Central memory CD8-positive, alpha-beta T cell (primary cell): ENCODE measurements around the gene MEIOC.
"Not testable (repeated sequence)": the region's sequence is repeated elsewhere in the genome, so short reads cannot be mapped to it uniquely, and the experiment has no call there.

ENCODE experiments used
- ATAC-seq: fragments of 150-1000 bp; cut with Tn5 transposase; replicated peaks from 2 replicates; pipeline ENCODE4 v1.10.0; 2022; ENCODE audit warnings: mild to moderate bottlenecking, moderate FRiP score, moderate number of reproducible peaks; ENCODE audit not compliant: poor library complexity, severe bottlenecking; ENCODE audit errors: extremely low read depth
- DNase-seq, 2 donors: peaks; one replicate each; pipeline ENCODE4 v3.0.0; 2021; ENCODE audit warnings: low spot score in 2 of 2
- H3K27ac Mint-ChIP-seq: one replicate; pipeline ENCODE4 v1.8.0; 2022; ENCODE audit warnings: low read depth, mild to moderate bottlenecking, moderate library complexity, mixed read lengths
- H3K27me3 Mint-ChIP-seq: one replicate; pipeline ENCODE4 v1.8.0; 2022; ENCODE audit warnings: mixed read lengths
- H3K36me3 Mint-ChIP-seq: one replicate; pipeline ENCODE4 v1.8.0; 2022; ENCODE audit warnings: mild to moderate bottlenecking, moderate library complexity, mixed read lengths; ENCODE audit not compliant: insufficient read depth
- H3K4me1 Mint-ChIP-seq: one replicate; pipeline ENCODE4 v1.8.0; 2022; ENCODE audit warnings: mixed read lengths
- H3K4me3 Mint-ChIP-seq: one replicate; pipeline ENCODE4 v1.8.0; 2022; ENCODE audit warnings: mild to moderate bottlenecking, moderate library complexity, mixed read lengths
- H3K9me3 Mint-ChIP-seq: one replicate; pipeline ENCODE4 v1.8.0; 2022; ENCODE audit warnings: mixed read lengths

MEIOC gene

GRCh38 chr17:44653954-44654353 lies 2.3 kb upstream of the MEIOC start:
- no peak overlapping the region for H3K27ac Mint-ChIP-seq
- DNase-seq = no peak
- H3K4me3 Mint-ChIP-seq = no peak overlapping the region
- peaks cover 58% of the 10 kb centered on the region for H3K27me3 Mint-ChIP-seq
- no peaks in the 10 kb centered on the region for H3K9me3 Mint-ChIP-seq
- peaks cover 2% of the 10 kb centered on the region for H3K36me3 Mint-ChIP-seq
- no peak for ATAC-seq
- H3K4me1 Mint-ChIP-seq = peaks cover 5% of the 10 kb centered on the region

GRCh38 chr17:44661835-44662234 lies 5.6 kb downstream of the MEIOC start:
- DNase-seq (no peak), ATAC-seq (no peak)
- Mint-ChIP-seq H3K9me3 (no peaks in the 10 kb centered on the region), H3K4me1 (peaks cover 4% of the 10 kb centered on the region), H3K4me3 (no peak overlapping the region), H3K36me3 (no peaks in the 10 kb centered on the region), H3K27me3 (peaks cover 26% of the 10 kb centered on the region), H3K27ac (no peak overlapping the region)

GRCh38 chr17:44663095-44663494 lies 6.8 kb downstream of the MEIOC start:
- Mint-ChIP-seq H3K4me3 (no peak overlapping the region), H3K9me3 (no peaks in the 10 kb centered on the region), H3K27ac (no peak overlapping the region), H3K36me3 (no peaks in the 10 kb centered on the region), H3K4me1 (no peaks in the 10 kb centered on the region), H3K27me3 (peaks cover 26% of the 10 kb centered on the region)
- ATAC-seq = no peak
- no peak for DNase-seq

DNA sequence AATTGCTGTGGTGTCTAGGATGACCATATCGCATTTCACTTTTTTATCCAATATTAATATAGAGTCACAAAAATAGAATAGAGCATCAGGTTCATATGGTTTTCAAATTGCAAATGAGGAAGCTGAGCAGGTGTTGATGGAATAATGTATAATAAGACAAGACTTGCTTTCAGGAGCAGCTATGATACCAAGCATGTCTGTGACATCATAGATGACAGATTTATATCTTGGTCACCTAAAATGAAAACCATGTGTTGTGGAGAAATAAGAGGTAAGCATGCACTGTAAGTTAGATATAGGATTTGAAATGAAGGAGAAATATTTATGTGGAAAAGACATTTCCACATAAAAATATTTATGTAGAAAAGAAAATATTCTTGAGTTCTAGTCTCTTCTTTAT lies 8.6 kb downstream of the MEIOC start:
- H3K4me1 Mint-ChIP-seq = no peaks in the 10 kb centered on the region
- no peak for DNase-seq
- peaks cover 26% of the 10 kb centered on the region for H3K27me3 Mint-ChIP-seq
- no peak for ATAC-seq
- H3K27ac Mint-ChIP-seq = no peak overlapping the region
- no peaks in the 10 kb centered on the region for H3K36me3 Mint-ChIP-seq
- H3K9me3 Mint-ChIP-seq = no peaks in the 10 kb centered on the region
- H3K4me3 Mint-ChIP-seq = no peak overlapping the region

GRCh38 chr17:44666006-44666405 lies 9.7 kb downstream of the MEIOC start:
- Mint-ChIP-seq H3K27ac (no peak overlapping the region), H3K27me3 (peaks cover 26% of the 10 kb centered on the region), H3K36me3 (no peaks in the 10 kb centered on the region), H3K9me3 (no peaks in the 10 kb centered on the region), H3K4me3 (no peak overlapping the region), H3K4me1 (no peaks in the 10 kb centered on the region)
- no peak for DNase-seq
- no peak for ATAC-seq

- H3K4me3 Mint-ChIP-seq = no peak overlapping the region
- H3K4me1 Mint-ChIP-seq = no peaks in the 10 kb centered on the region
Measured at GRCh38 chr17:44672479-44673093, 16.3 kb downstream of the MEIOC start.

DNA sequence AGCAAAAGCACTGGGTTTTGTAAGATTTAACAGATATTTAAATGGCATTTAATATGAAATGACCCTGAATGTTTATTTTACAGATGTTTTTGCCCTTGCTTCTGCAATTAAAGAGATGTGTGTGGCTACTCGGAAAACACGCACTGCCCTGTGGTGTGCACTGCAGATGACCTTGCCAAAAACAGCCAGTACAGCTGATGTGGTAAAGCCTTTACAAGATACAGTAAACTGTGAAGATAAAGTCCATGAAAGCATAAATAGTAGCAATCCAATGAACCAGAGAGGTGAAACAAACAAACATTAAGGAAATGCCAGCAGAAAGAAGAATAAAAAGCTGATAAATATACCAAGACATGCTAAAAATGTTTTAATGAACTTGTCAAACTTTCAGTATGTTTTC lies 17.6 kb downstream of the MEIOC start:
- Mint-ChIP-seq H3K4me3 (no peak overlapping the region), H3K36me3 (peaks cover 9% of the 10 kb centered on the region), H3K4me1 (no peaks in the 10 kb centered on the region), H3K27ac (no peak overlapping the region), H3K9me3 (no peaks in the 10 kb centered on the region), H3K27me3 (no peaks in the 10 kb centered on the region)
- DNase-seq (no peak), ATAC-seq (no peak)

More at GRCh38 chr17:44672479-44673093, 16.3 kb downstream of the MEIOC start:
- Mint-ChIP-seq H3K9me3 (no peaks in the 10 kb centered on the region), H3K27me3 (peaks cover under 1% of the 10 kb centered on the region), H3K27ac (no peak overlapping the region), H3K36me3 (peaks cover 2% of the 10 kb centered on the region)
- DNase-seq (no peak), ATAC-seq (no peak)

DNA sequence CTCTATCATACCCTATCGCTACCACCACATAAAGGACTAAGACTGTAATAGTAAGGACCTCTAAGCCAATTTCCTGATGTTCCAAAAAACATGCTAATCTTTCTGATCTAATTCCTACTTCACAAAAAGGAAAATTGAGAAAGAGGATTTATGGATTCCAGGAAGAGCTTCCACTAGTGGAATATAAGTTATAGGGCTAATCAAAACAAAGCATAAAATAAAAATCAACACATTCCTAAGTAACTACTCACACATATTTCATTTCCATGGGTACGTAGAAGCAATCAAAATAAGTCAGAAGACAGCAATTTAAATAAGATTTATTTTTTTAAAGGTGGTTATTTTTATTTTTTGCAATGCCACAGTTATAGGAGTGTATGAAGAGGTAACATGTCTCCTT lies 20.9 kb downstream of the MEIOC start:
- Mint-ChIP-seq H3K27me3 (no peaks in the 10 kb centered on the region), H3K36me3 (peaks cover 23% of the 10 kb centered on the region), H3K9me3 (no peaks in the 10 kb centered on the region), H3K4me3 (no peak overlapping the region), H3K4me1 (no peaks in the 10 kb centered on the region), H3K27ac (no peak overlapping the region)
- ATAC-seq (no peak), DNase-seq (no peak)

DNA sequence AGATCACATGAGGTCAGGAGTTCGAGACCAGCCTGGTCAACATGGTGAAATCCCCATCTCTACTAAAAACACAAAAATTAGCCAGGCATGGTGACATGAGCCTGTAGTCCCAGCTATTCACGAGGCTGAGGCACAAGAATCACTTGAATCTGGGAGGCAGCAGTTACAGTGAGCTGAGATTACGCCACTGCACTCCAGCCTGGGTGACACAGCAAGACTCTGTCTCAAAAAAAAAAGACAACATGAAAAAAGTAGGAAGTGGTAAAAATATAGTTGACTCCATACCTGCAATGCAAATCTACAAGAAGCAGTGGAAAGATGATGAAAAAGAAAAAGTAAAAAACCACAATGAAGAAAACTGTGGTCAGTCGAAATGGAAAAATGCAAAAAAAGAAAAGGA lies 27.0 kb downstream of the MEIOC start:
- H3K36me3 Mint-ChIP-seq = peaks cover 38% of the 10 kb centered on the region
- not testable (repeated sequence) for ATAC-seq, H3K27me3 Mint-ChIP-seq, H3K27ac Mint-ChIP-seq, DNase-seq, H3K4me3 Mint-ChIP-seq, H3K9me3 Mint-ChIP-seq, H3K4me1 Mint-ChIP-seq

DNA sequence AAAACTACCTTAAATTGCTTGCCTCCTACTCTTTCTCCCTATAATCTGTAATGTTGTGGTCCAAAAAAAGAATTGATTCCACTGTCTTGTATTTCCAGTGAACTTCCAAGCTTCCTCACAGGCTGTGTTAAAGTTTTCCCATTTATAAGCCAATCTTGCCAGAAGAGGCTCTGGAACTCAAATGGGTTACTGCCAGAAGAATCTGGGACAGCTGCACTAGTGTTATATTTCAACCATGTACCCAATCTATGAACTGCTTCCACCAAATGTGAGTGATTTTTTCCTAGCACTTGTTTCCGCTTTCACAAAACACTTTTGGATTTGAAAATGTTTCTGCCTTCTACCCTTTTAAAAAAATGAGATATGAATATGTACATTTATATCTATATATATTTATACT lies 31.5 kb downstream of the MEIOC start:
- Mint-ChIP-seq H3K27ac (no peak overlapping the region), H3K36me3 (peaks cover 22% of the 10 kb centered on the region), H3K27me3 (no peaks in the 10 kb centered on the region), H3K9me3 (no peaks in the 10 kb centered on the region), H3K4me3 (no peak overlapping the region), H3K4me1 (peaks cover 24% of the 10 kb centered on the region)
- no peak for DNase-seq
- ATAC-seq = no peak

- Mint-ChIP-seq H3K9me3 (no peaks in the 10 kb centered on the region), H3K4me3 (peak overlapping the region; percentile 99), H3K27me3 (no peaks in the 10 kb centered on the region), H3K36me3 (peaks cover 18% of the 10 kb centered on the region), H3K27ac (no peak overlapping the region), H3K4me1 (peaks cover 24% of the 10 kb centered on the region)
- ATAC-seq (no peak), DNase-seq (no peak)
Measured at GRCh38 chr17:44688200-44688599, 31.9 kb downstream of the MEIOC start.

- Mint-ChIP-seq H3K27me3 (no peaks in the 10 kb centered on the region), H3K9me3 (no peaks in the 10 kb centered on the region), H3K36me3 (peaks cover 13% of the 10 kb centered on the region), H3K4me3 (peak overlapping the region; percentile 99), H3K27ac (peak overlapping the region; percentile 96), H3K4me1 (peaks cover 24% of the 10 kb centered on the region)
- ATAC-seq (peak; percentile 7), DNase-seq (no peak)
Measured at GRCh38 chr17:44688675-44689476, 32.6 kb downstream of the MEIOC start.
